ENCODE measurements around the gene WT1.
"Not testable (repeated sequence)": the region's sequence is repeated elsewhere in the genome, so short reads cannot be mapped to it uniquely, and the experiment has no call there.

Gene WT1

GRCh38 chr11:32385998-32386397 lies 49.3 kb downstream of the WT1 start:
- no peak for DNase-seq

- DNase-seq, result no peak
Observed at GRCh38 chr11:32382339-32383049, 52.8 kb downstream of the WT1 start.

GRCh38 chr11:32381179-32381578 lies 54.2 kb downstream of the WT1 start:
- no peak for DNase-seq

DNA sequence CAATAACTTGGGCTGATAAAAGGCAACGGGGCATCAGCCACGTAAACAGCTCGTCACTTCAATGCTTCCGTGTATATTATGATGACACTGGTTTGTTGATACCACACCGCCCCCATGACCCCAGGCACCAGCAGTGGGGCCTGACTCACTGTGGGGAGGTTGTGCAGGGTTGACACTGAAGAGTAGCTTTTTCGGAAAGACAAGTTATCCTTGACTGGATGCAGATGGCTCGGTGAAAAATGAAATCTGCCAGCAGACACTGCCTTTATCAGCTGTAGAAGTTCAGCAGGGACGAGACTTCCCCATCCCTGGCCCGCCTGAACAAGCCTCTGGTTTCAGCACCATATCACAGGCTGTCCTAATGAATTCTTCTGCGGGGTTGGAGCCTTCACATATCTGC lies 55.6 kb downstream of the WT1 start:
- DNase-seq, result no peak

DNA sequence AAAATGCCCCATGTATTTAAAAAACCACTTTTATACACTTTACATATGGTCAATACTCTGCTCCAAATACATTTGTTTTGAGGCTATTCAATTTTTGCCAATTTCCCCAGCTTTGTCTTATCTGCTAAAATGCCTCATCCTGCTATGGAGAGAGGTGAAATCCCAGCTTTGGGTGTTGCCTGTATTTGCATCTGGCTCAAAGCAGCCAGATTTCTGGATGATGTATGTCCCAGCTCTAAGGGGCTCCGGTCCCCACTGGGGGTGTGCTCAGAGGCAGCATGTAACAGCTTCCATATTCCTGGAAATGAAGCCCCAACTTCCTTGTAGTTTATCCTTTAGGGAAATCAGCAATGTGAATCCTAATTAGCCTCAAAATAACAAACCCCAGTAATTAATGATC lies 59.5 kb downstream of the WT1 start:
- no peak for DNase-seq

DNA sequence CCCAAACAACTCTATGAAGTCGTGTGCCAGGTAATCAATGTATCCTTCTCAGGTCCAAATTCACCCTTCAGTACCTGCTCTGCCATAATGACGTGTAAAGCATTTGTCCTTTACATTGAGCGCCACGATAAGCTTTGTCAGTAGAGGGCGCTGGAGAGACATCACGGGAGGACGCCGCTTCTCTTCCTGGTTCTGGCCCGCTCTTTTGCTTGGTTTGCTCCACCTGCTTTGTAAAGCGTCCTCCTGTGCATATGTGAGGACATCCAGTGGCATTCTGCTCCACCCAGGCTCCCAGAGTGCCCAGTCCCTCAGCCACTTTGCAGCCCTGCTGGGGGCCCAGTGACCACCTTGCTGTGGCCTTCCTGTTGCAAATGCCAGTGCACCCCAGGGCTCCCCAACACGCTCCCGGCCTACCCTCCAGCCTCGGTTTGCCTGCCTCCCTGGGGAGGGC lies 61.1 kb downstream of the WT1 start:
- DNase-seq, result no peak

DNA sequence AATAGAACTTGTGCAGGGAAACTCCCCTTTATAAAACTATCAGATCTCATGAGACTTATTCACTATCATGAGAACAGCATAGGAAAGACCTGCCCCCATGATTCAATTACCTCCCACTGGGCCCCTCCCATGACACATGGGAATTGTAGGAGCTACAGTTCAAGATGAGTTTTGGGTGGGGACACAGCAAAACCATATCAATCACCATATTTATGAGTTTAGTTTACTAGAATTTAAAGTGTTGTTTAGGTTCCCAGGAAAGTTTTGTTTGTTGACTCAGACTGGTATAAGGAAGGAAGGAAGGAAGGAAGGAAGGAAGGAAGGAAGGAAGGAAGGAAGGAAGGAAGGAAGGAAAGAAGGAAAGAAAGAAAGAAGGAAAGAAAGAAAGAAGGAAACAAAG lies 65.4 kb downstream of the WT1 start:
- not testable (repeated sequence) for DNase-seq

GRCh38 chr11:32366666-32367065 lies 68.7 kb downstream of the WT1 start:
- DNase-seq, result no peak

DNA sequence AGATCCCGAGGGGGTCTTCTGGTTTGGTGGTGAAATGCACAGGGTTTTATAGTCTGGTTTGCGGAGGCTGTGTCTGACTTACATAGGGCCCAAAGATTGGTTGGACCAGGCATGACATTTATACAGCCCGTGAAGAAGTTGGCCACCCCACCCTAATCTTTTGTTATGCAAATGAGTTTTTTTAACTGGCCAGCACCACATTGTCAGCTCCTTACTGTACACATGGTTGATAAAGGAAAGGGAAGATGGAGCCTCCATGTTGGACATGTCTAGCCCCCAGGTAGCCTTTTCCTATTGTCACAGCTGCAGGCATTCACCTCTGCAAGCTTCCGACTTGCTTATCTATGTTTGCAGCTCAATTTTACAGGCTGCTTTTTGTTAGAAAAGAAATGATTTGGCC lies 70.1 kb downstream of the WT1 start:
- DNase-seq, result no peak

DNA sequence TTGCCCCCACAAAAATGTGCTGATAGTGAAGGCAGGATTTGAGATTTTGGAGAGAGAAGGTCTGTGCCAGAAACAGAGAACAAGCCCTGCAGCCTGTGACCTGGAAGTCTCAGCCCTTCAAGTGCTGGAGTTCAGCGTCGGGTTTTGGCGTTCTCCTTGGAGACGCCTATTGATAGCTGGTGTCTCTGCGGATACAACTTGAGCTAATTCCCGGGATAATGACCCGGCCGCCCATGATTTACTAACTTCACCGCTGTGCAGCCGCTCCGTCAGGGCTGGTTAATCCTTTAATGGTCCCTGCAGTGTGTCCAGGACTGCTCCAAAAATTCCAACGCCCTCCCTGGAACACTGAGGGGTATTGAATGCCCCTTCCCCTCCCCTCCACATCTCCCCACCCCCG lies 76.6 kb downstream of the WT1 start:
- no peak for DNase-seq

DNA sequence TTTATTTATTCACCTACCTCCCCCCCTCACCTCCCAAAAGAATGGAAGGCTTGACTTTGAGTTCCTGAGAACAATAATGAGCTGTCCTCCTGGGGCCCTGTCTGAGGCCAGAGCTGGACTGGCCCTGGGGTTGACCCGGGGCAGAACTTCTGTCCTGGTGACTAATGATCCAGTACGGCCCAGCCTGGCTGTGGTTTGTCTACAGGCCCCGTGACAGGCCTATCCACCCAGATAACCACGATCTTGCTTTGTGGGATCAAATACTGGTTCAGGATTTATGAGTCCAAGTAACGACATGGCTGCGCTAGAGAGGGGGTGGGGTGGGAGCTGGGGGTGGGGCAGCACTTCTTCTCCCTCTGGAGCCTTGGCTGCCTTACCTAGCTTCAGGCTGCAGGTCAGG lies 81.5 kb downstream of the WT1 start:
- DNase-seq, result no peak

GRCh38 chr11:32348502-32348901 lies 86.8 kb downstream of the WT1 start:
- no peak for DNase-seq

GRCh38 chr11:32344946-32345345 lies 90.4 kb downstream of the WT1 start:
- no peak for DNase-seq

- no peak for DNase-seq
Observed at GRCh38 chr11:32343325-32344008, 91.9 kb downstream of the WT1 start.

- DNase-seq, result no peak
Observed at GRCh38 chr11:32341620-32342613, 93.4 kb downstream of the WT1 start.

- DNase-seq, result no peak
Observed at GRCh38 chr11:32340181-32340580, 95.2 kb downstream of the WT1 start.

All from T-helper 9 cell (primary cell).